Measurements from ENCODE around the gene ATG4B.

The ATG4B gene

DNA sequence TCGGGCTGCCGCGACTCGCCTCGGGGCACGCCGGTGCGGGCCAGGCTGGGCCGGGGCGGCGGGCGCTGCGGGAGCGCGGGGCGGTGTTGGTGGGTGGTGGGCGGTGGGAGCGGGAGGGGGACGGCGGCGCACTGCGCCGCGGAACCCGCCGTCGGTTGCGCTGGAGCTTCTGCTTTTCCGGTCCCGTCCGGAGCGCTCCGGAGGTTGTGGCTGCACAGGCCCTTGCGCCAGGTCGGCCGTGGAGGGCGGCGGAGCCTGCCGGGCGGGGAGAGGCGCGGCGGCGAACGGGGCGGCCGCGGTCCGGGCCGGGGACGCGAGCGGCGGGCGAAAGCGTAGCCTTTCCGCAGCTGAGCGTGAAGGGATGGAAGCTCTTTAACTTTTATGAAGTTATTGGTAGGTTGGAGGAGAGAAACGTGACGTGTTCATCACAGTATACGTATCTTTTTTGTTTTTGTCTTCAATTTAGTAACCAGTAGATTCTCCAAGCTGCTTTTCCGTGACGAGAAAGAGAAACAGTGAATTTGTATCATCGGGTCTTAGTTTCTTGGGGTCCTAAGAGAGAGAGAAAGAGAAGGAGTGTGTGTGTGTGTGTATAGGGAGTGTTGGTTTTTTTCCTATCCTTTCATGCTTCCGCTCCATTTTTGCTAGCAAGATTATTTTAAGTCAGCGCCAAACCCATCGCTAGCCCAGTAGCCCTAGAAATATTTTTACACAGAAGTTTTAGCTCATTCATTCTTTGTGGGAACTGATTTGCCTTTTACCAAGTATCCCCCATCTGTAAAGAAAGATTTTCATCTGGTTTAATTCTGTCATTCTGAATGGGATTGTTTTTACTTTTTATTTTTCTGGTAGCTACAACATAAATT lies 535 bp downstream of the ATG4B start:
- in situ Hi-C loops (cut with MboI; ENCODE audit: low sequenced_read_pairs): no loop called here

DNA sequence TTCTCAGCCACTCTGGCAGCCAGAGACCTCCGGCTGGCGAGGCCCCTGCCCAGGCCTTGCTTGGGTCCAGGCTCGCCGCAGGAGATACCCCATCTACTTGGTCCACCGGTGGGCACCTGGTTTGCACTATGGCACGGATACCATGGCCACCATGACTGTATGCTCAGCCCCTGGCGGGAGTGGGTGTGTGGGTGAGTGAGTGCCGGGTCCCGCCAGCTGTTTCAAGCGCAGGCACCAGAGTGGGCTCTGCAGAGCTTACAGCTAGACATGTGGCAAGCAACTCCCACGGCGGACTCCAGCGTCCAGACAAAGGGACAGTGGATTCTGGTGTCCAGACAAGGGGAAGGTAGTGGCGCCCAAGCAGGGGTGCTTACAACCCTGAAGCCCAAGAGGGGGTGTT lies 1.4 kb downstream of the ATG4B start:
- in situ Hi-C loops (cut with MboI; ENCODE audit: low sequenced_read_pairs): no loop called here

DNA sequence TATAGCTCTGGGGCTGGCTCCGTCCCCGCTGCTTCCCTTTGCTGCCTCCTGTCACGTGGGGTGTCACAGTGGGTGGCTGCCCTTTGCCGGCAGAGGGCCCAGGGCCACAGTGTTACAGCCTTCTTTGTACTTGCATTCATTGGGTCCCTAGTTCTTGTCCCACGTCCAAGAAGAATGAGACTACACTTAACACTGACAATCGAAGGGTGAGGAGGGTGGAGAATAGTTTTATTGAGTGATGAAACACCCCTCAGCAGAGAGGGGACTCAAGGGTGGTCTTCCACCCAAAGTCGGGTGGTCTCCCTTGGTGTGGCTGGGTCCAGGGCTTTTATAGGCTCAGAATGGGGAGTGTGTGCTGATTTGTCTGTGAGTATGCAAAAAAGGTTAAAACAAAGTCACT lies 1.9 kb downstream of the ATG4B start:
- in situ Hi-C loops (cut with MboI; ENCODE audit: low sequenced_read_pairs): no loop called here

DNA sequence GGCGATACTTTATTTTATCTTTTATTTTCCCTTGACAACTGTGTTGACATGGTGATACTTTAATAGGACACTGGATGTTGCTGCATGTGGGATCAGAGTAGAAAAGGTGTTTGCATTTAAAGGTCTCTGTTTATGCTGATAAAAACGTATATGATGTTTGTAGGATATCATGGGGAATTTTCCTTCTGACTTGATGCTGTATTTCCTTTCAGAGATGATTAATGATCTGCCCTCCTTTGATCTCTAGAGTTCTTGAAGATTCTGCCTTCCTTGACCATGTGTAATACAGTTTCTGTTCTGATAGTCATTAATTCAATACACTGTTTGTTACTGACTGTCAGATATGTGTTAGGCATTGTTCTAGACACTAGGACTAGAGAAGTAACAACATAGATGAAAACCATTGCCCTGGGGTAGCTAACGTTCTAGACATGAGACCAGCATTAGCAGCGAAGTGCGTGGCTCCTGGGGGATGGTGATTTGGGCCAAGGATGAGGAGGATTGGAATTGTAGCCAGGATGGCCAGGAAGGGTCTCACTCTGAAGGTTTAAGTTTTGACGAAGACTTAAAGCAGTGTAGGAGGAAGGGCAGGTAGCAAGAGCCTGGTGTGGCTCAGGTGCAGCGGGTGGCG lies 2.8 kb downstream of the ATG4B start:
- in situ Hi-C loops (cut with MboI; ENCODE audit: low sequenced_read_pairs): no loop called here

DNA sequence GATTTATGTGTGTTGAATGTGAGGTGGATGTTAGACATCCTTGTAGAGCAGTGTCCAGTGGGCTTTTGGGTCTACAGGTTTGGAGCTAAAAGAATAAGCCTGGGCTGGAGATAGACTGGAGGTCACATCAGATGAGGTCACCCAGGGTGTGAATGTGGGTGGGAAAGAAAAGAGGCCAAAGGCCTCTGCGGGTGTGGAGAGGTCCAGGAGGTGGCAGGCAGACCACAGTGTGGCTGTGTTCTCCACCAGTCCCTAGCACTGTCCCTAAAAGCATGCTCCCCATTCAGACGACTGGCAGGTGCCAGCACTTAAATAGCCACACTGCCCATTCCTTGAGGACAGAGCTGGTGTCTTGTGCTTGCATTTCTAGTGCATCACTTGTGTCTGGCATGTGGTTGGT lies 4.1 kb downstream of the ATG4B start:
- in situ Hi-C loops (cut with MboI; ENCODE audit: low sequenced_read_pairs): no loop called here

DNA sequence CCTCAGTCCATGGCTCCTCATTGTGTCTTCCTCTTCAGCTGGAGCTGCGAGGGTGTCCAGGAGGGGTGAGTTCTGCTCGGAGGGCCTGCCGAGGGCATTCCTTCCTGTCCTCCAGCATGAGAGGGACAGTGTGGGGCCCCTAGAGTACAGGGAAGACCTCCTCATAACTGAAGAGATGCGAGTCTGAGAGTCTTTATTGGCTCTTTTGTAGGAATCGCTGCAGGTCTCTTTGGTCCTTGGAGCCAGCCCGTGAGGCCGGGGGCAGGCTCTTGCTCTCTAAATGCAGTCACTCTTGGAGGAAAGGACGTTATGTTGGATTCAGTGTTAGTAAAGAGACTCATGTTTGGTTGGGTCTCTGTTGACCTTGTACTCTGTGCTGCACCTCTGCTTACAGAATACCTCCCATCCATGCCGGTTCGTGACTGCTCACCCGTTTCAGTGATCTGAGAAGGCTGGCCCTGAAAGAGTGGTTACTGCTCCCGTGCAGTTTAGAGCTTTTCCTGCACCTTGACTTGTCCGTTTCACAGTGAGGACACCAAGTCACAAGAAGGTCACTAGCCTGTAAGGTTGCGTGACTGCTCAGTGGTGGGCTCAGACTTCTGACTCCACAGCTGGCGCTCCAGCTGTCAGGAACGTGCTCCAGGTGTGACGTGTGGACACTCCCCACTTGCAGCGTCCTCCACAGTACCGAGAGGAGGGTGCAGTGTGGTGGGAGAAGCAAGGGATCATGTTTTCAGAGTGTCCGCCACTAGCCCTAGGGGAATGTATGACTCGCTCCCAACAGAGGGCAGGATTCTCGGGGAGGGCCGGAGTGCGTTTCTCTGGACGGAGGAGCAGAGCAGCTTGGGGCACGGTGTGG lies 7.8 kb downstream of the ATG4B start:
- in situ Hi-C loops (cut with MboI; ENCODE audit: low sequenced_read_pairs): no loop called here

DNA sequence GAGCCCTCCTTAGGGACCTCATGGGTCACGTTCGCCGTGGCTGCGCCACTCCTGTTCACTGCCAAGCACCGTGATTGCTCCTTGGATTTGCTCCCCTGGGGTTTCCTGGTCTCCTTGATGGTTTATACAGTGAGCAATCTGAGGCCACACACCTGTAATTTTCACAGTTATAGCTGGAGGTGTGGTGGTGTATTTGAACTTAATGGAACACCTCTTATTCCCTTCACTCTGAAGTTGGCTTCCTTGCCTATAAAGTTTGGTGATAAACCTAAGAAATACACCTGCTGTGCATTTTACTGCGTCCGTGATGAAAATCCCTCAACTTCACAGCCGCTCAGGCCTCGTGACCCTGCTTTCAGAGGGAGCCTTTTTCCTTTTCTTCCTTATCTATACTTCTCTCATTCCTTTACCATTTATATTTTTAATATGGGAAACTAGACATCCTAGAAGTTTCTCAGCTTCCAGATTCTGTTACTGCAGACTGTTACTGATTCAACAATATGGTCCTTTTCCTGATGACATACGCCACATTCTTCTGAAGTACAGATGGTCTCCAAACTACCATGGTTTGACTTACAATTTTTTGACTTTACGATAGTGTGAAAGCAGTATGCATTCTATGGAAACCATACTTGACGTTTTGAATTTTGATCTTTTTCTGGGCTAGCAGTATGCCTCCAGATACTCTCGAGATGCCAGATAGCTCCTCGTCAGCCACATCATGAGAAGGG lies 8.6 kb downstream of the ATG4B start:
- in situ Hi-C loops (cut with MboI; ENCODE audit: low sequenced_read_pairs): no loop called here

DNA sequence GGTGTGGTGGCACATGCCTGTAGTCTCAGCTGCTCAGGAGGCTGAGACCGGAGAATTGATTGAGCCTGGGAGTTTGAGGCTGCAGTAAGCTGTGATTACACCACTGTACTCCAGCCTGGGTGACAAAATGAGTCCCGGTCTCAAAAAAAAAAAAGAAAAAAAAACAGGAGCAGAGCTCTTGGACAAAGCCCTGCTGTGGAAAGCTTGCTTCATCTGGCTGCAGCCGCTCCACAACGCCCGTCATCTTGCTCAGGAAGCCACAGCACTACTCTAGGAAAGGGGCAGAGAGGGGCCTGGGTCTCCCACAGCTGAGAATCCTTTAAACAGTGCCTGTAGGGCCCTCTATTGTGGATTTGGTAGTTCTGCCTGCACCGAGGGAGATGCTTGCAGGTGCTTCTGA lies 11.0 kb downstream of the ATG4B start:
- in situ Hi-C loops (cut with MboI; ENCODE audit: low sequenced_read_pairs): no loop called here

DNA sequence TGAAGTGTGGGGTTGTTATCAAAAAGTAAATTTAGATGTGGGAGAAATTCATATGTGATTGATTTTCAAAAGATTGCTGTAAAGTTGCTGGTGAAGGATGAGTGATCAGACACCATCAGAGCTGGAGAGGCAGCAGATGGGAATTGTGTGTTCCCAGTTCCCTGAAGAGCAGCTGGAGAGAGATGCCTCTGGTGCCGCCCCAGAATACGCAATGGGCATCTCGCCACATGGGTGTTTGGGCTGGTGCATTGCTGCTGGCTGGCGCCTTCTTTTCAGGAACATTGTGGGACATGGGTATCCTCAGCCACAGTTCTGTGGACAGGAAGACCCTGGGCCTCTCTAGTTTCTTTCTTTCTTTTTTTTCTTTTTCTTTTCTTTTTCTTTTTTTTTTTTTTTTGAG lies 11.9 kb downstream of the ATG4B start:
- in situ Hi-C loops (cut with MboI; ENCODE audit: low sequenced_read_pairs): no loop called here

DNA sequence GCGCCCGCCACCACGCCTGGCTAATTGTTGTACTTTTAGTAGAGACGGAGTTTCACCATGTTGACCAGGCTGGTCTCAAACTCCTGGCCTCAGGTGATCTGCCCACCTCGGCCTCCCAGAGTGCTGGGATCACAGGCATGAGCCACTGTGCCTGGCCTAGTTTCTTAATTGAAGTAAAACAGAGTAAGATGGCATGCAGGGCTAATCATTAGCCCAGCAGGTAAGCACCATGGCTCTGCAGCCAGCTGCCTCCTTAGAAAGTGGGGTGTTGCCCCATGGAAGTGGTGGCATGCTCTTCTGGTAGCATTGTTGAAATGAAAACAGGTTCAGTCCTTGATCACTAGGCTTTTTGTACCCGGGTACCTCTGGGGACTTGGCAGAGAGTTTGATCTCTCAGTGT lies 12.4 kb downstream of the ATG4B start:
- in situ Hi-C loops (cut with MboI; ENCODE audit: low sequenced_read_pairs): no loop called here

DNA sequence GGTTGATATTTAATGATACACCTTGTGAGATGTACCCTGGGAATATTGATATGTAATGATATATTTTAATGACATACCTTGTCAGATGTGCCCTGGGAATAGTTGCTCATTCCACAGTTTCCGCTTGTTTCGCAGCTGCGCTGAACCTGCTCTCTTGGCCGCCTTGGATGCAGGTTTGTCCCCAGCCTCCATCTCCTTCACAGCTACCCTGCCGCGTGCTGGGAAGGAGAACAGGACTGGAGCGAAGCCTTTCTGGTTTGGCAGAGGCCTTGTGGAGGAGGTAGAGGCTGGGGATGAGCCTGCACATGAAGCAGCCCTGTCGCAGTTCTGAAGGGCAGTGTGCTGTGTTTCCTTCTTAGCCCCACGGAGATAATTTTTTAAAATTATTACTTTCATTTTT lies 14.6 kb downstream of the ATG4B start:
- in situ Hi-C loops (cut with MboI; ENCODE audit: low sequenced_read_pairs): no loop called here

DNA sequence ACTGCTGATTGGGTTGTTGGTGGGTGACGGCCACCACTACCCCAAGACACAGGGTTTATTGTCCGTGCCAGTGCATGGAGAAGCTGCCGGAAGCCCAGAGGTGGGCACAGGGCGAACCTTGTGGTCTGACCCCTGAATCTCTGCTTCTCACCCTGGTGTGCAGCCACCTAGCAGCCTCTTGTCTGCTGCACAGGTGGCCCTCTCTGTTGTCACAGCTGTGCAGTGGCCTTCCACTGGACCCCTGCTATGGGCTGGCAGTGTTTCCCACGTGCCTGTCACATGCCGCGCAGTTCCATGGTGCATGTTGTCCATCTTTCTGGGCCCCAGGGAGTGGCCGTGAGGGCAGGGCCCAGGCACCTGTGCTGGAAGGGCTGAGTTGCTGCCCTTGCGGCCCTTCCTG lies 15.2 kb downstream of the ATG4B start:
- in situ Hi-C loops (cut with MboI; ENCODE audit: low sequenced_read_pairs): no loop called here

DNA sequence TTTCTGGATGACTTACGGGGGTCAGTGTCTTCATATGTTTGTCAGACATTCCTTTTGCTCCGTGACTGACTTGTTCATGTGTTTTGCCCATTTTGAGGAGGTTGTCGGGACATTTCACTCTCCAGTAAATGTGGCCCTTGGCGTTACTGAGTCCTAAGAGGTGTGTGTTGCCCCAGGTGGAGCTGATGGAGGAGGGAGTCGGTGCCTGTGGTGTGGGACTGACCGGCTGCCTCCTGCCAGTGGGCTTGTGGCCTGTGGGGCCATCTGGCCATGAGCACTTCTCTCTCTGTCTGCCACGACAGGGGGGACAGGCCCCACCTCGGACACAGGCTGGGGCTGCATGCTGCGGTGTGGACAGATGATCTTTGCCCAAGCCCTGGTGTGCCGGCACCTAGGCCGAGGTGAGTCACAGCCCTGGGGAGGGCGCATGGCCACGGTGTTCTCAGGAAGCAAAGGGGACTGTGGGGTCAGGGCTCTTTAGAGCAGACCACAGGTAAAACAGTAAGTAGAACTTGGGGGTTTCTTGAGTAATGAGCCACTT lies 15.8 kb downstream of the ATG4B start:
- in situ Hi-C loops (cut with MboI; ENCODE audit: low sequenced_read_pairs): no loop called here

DNA sequence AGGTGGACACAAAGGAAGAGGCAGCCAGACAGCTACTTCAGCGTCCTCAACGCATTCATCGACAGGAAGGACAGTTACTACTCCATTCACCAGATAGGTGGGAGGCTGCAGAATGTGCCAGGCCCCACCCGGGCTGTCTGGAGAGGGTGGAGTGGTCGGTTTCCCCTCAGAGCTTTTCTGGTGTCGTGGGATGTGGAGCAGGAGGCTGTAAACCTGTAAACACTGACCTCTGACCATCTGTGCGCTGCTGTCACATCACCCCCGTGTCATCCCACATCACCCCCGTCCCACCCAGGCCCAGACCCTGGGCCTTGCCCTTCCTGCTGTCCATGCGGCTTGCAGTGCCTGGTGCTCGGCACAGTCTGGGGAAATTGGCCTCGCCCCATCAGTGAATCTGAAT lies 17.1 kb downstream of the ATG4B start:
- in situ Hi-C loops (cut with MboI; ENCODE audit: low sequenced_read_pairs): no loop called here

DNA sequence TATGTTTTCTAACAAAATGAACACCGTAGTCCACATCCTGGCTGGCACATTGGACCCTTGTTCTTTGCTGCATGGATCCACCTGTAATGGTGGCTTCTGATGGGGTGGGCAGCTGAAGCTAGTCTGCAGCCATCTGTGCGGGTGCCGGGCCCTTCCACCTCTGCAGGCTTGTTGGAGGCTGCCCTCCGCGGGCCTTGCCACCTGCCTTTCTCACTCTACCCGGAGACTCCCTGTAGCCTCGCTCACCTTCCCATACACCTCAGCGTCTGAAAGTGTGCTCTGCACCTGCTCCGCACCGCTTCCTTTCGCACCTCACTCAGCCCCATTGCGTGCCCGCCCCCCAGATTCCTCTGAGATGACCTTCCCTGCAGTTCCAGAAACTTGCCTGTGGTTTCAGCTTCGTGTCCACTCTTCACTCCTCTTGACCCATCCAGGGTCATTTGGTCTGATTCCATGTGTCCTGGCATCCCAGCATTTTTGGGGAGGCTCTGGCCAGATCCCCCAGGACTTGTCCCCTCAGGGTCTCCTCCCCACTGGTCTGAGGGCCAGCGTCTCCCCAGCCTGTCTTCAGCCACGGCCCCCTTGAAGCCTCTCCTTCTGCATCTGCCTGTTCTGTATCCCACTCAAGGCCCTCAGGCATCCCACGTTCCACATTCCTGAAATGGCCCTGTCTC lies 18.2 kb downstream of the ATG4B start:
- in situ Hi-C loops (cut with MboI; ENCODE audit: low sequenced_read_pairs): no loop called here

DNA sequence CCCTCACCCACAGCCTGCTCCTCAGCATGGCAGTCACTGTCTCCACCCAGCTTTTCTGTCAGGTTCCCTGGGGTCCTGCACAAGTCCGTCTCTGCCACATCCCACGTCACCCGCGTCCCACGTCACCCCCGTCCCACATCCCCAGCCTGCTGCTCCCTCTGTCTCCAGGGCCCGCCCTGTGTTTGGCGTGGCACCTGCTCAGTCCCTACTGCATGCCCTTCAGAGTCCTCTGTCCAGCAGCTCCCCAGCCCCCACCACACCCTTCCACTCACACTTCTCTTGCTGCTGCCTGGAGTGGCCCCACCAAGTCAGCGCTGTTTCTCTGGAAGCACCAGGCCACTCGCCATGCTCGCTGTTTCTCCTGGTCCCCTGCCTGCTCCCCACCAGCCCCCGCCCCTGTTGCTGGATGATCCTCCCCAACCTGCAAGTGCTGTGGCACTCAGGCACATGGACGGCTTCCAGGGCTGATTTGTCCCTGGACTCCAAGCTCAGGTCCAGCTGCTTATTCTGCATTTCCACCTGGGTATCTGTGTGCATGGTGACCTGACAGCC lies 18.8 kb downstream of the ATG4B start:
- in situ Hi-C loops (cut with MboI; ENCODE audit: low sequenced_read_pairs): no loop called here

DNA sequence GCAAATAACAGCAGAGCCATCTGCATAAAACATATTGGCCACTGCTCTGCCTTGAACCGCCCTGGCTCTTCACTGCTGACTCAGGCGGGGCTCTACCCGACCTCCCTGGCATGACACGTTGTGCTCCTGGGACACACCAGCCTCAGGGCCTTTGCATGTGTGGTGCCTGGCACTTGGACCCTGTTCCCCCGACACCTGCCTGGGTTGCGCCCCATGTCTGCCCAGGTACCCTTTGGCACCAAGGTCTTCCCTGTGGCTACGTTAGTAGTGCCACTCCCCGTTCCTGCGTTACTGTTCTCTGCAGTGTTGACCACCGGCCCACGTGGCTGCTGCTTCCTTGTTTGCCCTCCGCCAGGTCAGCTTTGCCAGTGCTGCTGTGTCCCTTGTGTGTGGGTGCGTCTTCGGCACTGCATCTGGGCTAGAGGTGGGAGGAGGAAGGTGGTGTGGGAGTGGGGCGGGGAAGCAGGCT lies 20.3 kb downstream of the ATG4B start:
- in situ Hi-C loops (cut with MboI; ENCODE audit: low sequenced_read_pairs): no loop called here

DNA sequence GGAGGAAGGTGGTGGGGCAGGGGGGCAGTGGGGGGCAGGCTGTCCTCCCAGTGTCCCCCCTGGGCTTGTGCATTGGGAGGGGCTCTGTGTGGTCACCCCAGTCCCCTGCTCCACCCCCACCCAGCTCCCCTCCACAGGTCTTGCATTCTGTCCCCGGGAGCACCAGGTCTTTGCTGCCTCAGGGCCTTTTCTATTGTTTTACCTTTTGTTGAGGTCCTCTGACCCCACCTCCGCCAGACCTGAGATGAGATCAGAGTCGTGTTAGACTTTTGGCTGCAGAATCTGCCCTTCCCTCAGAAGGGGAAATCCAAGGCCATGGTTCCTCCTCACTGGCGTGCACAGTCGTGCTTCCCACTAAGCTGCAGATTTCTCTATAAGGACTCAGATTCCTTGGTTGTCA lies 20.8 kb downstream of the ATG4B start:
- in situ Hi-C loops (cut with MboI; ENCODE audit: low sequenced_read_pairs): no loop called here

DNA sequence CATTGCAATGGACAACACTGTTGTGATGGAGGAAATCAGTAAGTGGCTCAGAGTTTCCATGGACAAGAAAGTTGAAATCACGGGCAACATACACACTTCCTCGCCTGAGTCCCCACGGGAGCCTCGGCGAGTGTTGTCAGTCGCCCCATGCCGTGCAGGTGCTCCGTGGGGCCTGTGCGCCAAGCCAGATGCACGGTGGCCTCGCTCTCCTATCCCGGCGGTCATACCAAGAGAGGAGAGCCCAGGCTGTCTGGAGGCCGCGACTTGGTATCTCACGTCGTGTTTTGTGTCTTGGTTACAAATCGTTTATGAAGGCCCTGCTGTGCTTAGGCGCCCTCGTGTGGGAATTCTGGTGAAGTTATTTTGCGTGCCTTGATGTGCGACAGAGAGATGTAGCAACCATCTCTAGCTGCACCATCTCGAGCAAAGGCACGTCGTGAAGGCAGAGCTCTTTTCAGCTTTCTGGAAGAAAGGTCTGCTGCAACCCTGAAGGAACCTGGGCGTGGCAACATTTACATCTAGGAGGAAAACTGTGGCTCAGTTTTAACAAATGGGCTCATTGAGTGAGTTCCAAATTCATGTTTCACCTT lies 21.8 kb downstream of the ATG4B start:
- in situ Hi-C loops (cut with MboI; ENCODE audit: low sequenced_read_pairs): no loop called here

Data from HL-60/S4 treated with retinoic acid at 250 ng/mL for 4 days and 3 days (cell line).